ENCODE measurements around the gene GSS.

GRCh38 chr20:34915131-34915530, 40.5 kb downstream of the GSS start:
- TF ChIP-seq POLR2A (IDR thresholded peaks at IDR 0.05; ENCODE audit: borderline replicate concordance, extremely low read depth, insufficient read depth, insufficient read length) = no peak
- TF ChIP-seq MAX (IDR thresholded peaks at IDR 0.05) = no peak

Data from HCT116 (cell line).